Measurements from ENCODE around the gene CRYL1.

CRYL1 gene

DNA sequence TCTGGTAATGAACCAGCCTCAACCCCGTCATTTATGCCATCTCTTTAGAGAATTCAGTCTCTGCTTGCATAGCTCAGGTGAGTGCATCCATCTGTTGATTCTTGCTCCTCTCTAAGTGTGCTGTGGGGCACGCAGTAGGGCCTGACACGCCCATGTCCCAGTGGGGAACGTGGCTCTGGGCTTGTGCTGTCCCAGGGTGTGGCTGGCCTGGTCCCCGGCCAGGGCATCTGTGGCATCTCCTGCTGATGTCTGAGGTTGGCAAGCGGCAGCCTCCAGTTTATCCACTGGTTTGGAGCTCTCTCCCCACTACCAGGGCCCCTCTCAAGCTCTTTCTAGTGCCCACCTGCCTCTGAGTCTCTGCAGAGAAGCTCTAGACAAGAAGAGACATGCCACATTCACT, 146.9 kb downstream of the CRYL1 start:
- TF ChIP-seq, protein P1, sequence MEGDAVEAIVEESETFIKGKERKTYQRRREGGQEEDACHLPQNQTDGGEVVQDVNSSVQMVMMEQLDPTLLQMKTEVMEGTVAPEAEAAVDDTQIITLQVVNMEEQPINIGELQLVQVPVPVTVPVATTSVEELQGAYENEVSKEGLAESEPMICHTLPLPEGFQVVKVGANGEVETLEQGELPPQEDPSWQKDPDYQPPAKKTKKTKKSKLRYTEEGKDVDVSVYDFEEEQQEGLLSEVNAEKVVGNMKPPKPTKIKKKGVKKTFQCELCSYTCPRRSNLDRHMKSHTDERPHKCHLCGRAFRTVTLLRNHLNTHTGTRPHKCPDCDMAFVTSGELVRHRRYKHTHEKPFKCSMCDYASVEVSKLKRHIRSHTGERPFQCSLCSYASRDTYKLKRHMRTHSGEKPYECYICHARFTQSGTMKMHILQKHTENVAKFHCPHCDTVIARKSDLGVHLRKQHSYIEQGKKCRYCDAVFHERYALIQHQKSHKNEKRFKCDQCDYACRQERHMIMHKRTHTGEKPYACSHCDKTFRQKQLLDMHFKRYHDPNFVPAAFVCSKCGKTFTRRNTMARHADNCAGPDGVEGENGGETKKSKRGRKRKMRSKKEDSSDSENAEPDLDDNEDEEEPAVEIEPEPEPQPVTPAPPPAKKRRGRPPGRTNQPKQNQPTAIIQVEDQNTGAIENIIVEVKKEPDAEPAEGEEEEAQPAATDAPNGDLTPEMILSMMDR (IDR thresholded peaks at IDR 0.05; ENCODE audit: low read depth, low read length) = no peak
- H3K4me3 ChIP-seq (replicated peaks in 1 of 2; ENCODE audit: low read depth in 2 of 2, low read length in 2 of 2) = no peak overlapping the region
- DNase-seq (ENCODE audit: low read depth in 2 of 2) = no peak

DNA sequence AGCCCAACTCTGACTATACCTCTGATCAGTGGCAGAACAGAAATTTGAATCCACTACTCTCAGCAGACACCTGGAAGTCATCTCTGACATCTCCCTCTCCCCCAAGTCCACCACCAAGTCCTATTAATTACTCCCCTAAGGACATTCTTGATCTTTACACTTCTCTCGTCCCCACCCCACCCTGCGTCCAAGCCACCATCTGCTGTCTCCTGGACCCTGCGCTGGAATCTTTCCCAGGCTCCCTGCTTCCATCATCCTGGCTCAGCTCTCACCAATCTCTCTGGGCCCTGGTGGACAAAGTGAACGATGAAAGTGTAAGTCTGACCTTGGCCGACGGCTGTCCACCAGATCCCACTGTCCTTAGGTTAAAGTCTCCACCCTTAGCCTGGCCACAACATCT, 147.9 kb downstream of the CRYL1 start:
- no peak overlapping the region for H3K4me3 ChIP-seq (replicated peaks in 1 of 2; ENCODE audit: low read depth in 2 of 2, low read length in 2 of 2)
- no peak for DNase-seq (ENCODE audit: low read depth in 2 of 2)
- TF ChIP-seq, protein P1 (IDR thresholded peaks at IDR 0.05; ENCODE audit: low read depth, low read length) = no peak

DNA sequence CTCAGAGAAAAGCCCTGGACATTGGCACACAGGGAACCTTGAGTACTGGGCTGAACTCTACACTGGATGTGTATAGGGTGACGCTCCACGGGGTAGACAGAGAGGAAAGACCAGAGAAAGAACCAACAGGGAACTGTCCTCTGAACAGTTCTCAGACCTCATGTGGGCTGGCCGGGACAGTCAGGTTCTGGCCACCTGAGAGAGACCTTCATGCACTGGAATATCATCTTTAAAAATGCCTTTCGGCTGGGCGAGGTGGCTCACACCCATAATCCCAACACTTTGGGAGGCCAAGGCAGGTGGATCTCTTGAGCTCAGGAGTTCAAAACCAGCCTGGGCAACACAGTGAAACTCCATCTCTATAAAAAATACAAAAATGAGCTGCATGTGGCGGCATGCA, 149.8 kb downstream of the CRYL1 start:
- TF ChIP-seq, protein P1 (IDR thresholded peaks at IDR 0.05; ENCODE audit: low read depth, low read length) = no peak
- no peak for DNase-seq (ENCODE audit: low read depth in 2 of 2)
- H3K4me3 ChIP-seq (replicated peaks in 1 of 2; ENCODE audit: low read depth in 2 of 2, low read length in 2 of 2) = no peak overlapping the region

DNA sequence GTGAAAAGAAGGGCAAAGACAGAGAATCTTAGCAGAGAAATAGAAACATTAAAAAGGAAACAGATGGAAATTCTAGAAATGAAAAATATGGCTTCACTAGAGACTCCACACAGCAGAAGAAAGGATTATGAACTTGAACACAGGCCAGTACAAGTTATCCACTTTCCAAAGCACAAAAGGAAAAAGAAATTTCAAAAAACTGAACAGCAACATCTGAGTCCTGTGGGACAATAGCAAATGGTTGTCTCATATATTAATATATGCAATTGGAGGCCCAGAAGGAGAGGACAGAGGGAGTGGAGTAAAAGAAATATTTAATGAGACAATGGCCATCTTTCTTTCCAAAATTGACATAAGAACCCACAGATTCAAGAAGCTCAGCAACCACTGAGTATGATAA, 151.8 kb downstream of the CRYL1 start:
- H3K4me3 ChIP-seq (replicated peaks in 1 of 2; ENCODE audit: low read depth in 2 of 2, low read length in 2 of 2) = no peak overlapping the region
- DNase-seq (ENCODE audit: low read depth in 2 of 2) = no peak
- TF ChIP-seq, protein P1 (IDR thresholded peaks at IDR 0.05; ENCODE audit: low read depth, low read length) = no peak

DNA sequence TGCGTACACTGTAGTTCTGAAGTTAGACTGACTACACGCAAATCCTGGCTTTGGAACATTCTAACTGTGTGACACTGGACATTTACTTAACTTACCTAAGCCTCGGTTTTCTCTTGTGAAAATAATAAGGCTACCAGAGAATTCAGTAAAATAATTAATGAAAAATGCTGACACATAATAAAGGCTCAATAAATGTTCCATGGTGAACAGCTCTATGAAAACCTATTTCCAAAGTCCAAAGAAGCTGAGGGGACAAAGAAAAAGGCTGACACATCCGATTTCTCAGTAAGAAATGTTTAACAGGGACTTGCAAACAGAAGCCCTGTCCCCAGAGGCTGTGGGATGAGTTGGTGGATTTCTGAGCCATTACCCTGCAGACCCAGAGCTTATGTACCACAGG, 153.8 kb downstream of the CRYL1 start:
- TF ChIP-seq, protein P1 (IDR thresholded peaks at IDR 0.05; ENCODE audit: low read depth, low read length) = no peak
- H3K4me3 ChIP-seq (replicated peaks in 1 of 2; ENCODE audit: low read depth in 2 of 2, low read length in 2 of 2) = no peak overlapping the region
- DNase-seq (ENCODE audit: low read depth in 2 of 2) = no peak

DNA sequence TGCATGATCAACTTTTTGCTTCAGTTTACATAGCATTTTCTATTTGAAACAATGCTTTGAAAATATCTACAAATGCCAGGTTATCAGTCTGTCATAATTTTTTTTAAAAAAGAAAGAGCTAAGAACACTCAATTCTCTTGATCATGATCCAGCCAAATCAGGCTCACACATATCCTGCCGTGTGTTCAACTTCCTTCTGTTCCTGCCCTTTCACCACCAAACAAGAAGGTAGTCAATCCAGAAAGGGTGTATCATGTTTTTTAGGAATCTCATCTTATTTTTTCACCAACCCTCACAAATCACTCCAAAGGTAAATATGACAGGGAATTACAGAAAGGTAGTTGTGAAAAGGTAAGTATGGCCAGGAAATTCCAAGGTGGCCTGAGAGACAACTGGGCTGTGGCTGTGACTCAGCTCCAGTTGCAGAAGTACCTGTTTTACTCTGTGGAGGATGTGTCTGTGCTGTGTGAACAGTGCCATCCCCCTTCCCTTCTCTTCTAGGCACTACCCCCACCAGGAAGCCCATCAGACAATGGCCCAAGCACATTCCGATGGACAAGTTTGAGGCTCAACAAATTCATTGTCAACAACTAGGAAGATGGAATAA, 154.7 kb downstream of the CRYL1 start:
- no peak overlapping the region for H3K4me3 ChIP-seq (replicated peaks in 1 of 2; ENCODE audit: low read depth in 2 of 2, low read length in 2 of 2)
- TF ChIP-seq, protein P1 (IDR thresholded peaks at IDR 0.05; ENCODE audit: low read depth, low read length) = no peak
- DNase-seq (ENCODE audit: low read depth in 2 of 2) = no peak

DNA sequence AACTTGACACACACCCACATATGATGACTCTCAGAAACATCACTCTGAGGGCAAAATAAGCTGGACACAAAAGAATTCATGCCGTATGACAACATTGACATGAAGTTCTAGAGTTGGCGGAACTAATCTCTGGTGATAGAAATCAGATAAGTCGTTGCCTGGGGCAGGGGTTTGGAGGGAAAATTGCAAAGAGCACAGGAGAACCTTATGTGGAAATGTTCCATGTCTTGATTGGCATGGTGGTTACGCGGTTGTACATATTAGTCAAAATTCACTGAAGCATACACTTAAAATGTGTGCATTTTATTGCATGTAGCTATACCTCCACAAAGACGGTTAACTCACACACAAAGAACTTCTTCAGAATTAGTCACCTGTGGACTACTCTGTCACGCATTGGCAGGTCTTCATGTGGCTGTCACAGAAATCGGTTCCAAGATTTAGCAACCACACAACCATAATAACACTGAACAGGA, 155.7 kb downstream of the CRYL1 start:
- no peak for DNase-seq (ENCODE audit: low read depth in 2 of 2)
- no peak overlapping the region for H3K4me3 ChIP-seq (replicated peaks in 1 of 2; ENCODE audit: low read depth in 2 of 2, low read length in 2 of 2)
- TF ChIP-seq, protein P1 (IDR thresholded peaks at IDR 0.05; ENCODE audit: low read depth, low read length) = no peak
